Right atrium auricular region (tissue), 2 donors: Measurements from ENCODE around the gene SPTBN4. TPM values are rescaled to one million over a fixed set of nuclear protein-coding genes. Genes with fewer than 3 reads are reported as not detected.

Experiments used
- DNase-seq: peaks from one replicate; pipeline ENCODE4 v3.0.0-alpha.2; 2019; ENCODE audit warnings: low spot score
- H3K27ac ChIP-seq, 2 donors: fragments of 200-600 bp; sonication (generic); 1 replicate in 1 of 2; 2 replicates in 1 of 2; pipeline ENCODE4 v1.5.1; 2016 to 2019
- H3K27me3 ChIP-seq, 2 donors: fragments of 200-600 bp; sonication (generic); one replicate each; pipeline versions ENCODE4 v1.5.1 to v1.6.0; 2017 to 2019
- H3K36me3 ChIP-seq: fragments of 200-600 bp; sonication (generic); one replicate; pipeline ENCODE4 v1.5.1; 2016
- H3K4me1 ChIP-seq, 2 donors: fragments of 200-600 bp; sonication (generic); one replicate each; pipeline versions ENCODE4 v1.5.1 to v1.6.0; 2017 to 2019
- H3K4me3 ChIP-seq, 2 donors: fragments of 200-600 bp; sonication (generic); 1 replicate in 1 of 2; 2 replicates in 1 of 2; pipeline ENCODE4 v1.5.1; 2017 to 2019; ENCODE audit warnings: mild to moderate bottlenecking in 1 of 2, moderate library complexity in 1 of 2
- H3K9me3 ChIP-seq, 2 donors: fragments of 200-600 bp; sonication (generic); one replicate each; pipeline ENCODE4 v1.5.1; 2019
- CTCF ChIP-seq, 2 donors: fragments of 200-600 bp; sonication (generic); IDR thresholded peaks; one replicate each; pipeline ENCODE4 v1.5.1; 2019; ENCODE audit warnings: antibody characterized with exemption in 2 of 2
- total RNA-seq, 2 donors: library from RNA; depleted of rRNA; stranded (reverse); fragments of >200 nt; gene quantifications; one replicate each; pipeline ENCODE4 v1.1.0, GENCODE V29; 2016

Gene SPTBN4
- total RNA-seq, 2 donors from 2014 or later = 5.2 to 5.5 TPM

GRCh38 chr19:40581531-40581930 lies 114.7 kb downstream of the SPTBN4 start:
- no peaks in the 10 kb centered on the region for H3K27me3 ChIP-seq
- no peaks in the 10 kb centered on the region for H3K9me3 ChIP-seq
- peaks cover 0 to 15% of the 10 kb centered on the region in 2 donors for H3K4me1 ChIP-seq
- H3K4me3 ChIP-seq = no peak overlapping the region
- H3K36me3 ChIP-seq = peaks cover 11% of the 10 kb centered on the region
- no peak overlapping the region for H3K27ac ChIP-seq
- DNase-seq = no peak
- TF ChIP-seq CTCF (IDR thresholded peaks at IDR 0.05) = no peak

- no peak for DNase-seq
- no peak for TF ChIP-seq CTCF (IDR thresholded peaks at IDR 0.05)
- Histone ChIP-seq H3K4me3 (no peak overlapping the region), H3K36me3 (peaks cover 11% of the 10 kb centered on the region), H3K27ac (no peak overlapping the region), H3K27me3 (no peaks in the 10 kb centered on the region), H3K4me1 (peaks cover 0 to 11% of the 10 kb centered on the region in 2 donors), H3K9me3 (no peaks in the 10 kb centered on the region)
Measured at GRCh38 chr19:40582467-40582866, 115.7 kb downstream of the SPTBN4 start.

GRCh38 chr19:40583283-40583682 lies 116.5 kb downstream of the SPTBN4 start:
- Histone ChIP-seq H3K27me3 (no peaks in the 10 kb centered on the region), H3K4me1 (peaks cover 0 to 4% of the 10 kb centered on the region in 2 donors), H3K27ac (no peak overlapping the region), H3K4me3 (no peak overlapping the region), H3K9me3 (no peaks in the 10 kb centered on the region), H3K36me3 (peaks cover 11% of the 10 kb centered on the region)
- DNase-seq = no peak
- no peak for TF ChIP-seq CTCF (IDR thresholded peaks at IDR 0.05)

- H3K36me3 ChIP-seq = peaks cover 11% of the 10 kb centered on the region
- no peak overlapping the region for H3K27ac ChIP-seq
- H3K27me3 ChIP-seq = no peaks in the 10 kb centered on the region
- no peaks in the 10 kb centered on the region for H3K9me3 ChIP-seq
- TF ChIP-seq CTCF (IDR thresholded peaks at IDR 0.05) = no peak
- H3K4me1 ChIP-seq = no peaks in the 10 kb centered on the region
- no peak for DNase-seq
- H3K4me3 ChIP-seq = no peak overlapping the region
Measured at GRCh38 chr19:40584007-40584406, 117.2 kb downstream of the SPTBN4 start.

GRCh38 chr19:40585241-40585981 lies 118.6 kb downstream of the SPTBN4 start:
- no peaks in the 10 kb centered on the region for H3K4me1 ChIP-seq
- DNase-seq = no peak
- peaks cover 7% of the 10 kb centered on the region for H3K36me3 ChIP-seq
- no peak overlapping the region for H3K4me3 ChIP-seq
- TF ChIP-seq CTCF (IDR thresholded peaks at IDR 0.05) = no peak
- H3K9me3 ChIP-seq = no peaks in the 10 kb centered on the region
- H3K27me3 ChIP-seq = no peaks in the 10 kb centered on the region
- no peak overlapping the region for H3K27ac ChIP-seq

- no peak overlapping the region for H3K27ac ChIP-seq
- H3K4me1 ChIP-seq = no peaks in the 10 kb centered on the region
- DNase-seq = no peak
Measured at GRCh38 chr19:40585982-40586422, 119.2 kb downstream of the SPTBN4 start.

More at GRCh38 chr19:40585982-40586422, 119.2 kb downstream of the SPTBN4 start:
- H3K27me3 ChIP-seq = no peaks in the 10 kb centered on the region
- H3K4me3 ChIP-seq = no peak overlapping the region
- peaks cover 1% of the 10 kb centered on the region for H3K36me3 ChIP-seq
- no peak for TF ChIP-seq CTCF (IDR thresholded peaks at IDR 0.05)
- H3K9me3 ChIP-seq = no peaks in the 10 kb centered on the region
